Measurements from ENCODE around the gene KIAA0586. TPM values are rescaled to one million over a fixed set of nuclear protein-coding genes. Genes with fewer than 3 reads are reported as not detected.
"Not testable (repeated sequence)": the region's sequence is repeated elsewhere in the genome, so short reads cannot be mapped to it uniquely, and the experiment has no call there.

KIAA0586 gene
- polyA plus RNA-seq, 1 experiment, result 24.6 TPM

DNA sequence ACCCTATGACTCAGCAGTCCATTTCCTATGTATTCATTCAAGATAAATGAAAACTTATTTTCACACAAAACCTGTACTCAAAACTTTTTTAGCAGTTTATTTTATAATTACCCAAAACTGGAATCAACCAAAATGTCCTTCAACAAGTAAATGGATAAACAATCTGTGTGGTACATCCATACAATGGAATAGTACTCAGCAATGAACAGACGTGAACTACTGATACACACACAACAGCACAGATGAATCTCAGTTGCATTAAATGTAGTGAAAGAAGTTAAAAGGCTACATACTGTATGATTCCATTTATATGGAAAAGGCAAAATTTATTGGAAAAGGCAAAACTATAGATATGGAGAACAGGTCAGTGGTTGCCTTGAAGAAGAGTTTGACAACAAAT, 90.1 kb downstream of the KIAA0586 start:
- no peak for DNase-seq (ENCODE audit: low read depth, low spot score)
- ChIA-PET CTCF (interaction anchor here (0.9 to 2.9 kb wide), 2 partner anchors 16 kb away, joined by 3 to 10 read pairs; no protein-coding TSS in a partner anchor), POLR2A (no interaction called here)

DNA sequence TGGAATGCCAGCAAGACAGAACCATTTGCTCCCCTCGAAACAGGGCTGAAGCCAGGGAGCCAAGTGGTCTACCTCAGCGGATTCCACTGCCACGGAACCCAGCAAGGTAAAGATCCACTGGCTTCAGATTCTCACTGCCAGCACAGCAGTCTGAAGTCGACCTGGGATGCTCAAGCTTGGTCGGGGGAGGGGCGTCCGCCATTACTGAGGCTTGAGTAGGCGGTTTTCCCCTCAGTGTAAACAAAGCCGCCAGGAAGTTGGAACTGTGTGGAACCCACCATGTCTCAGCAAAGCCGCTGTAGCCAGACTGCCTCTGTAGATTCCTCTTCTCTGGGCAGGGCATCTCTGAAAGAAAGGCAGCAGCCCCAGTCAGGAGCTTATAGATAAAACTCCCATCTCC, 98.2 kb downstream of the KIAA0586 start:
- H3K9me3 ChIP-seq (ENCODE audit: control insufficient read depth, insufficient read depth, low read length); POLR2A ChIA-PET; H3K27ac ChIP-seq (ENCODE audit: low read depth, low read length); DNase-seq (ENCODE audit: low read depth, low spot score); H3K27me3 ChIP-seq (ENCODE audit: control insufficient read depth, insufficient read depth, low read length); CTCF ChIA-PET; H3K4me3 ChIP-seq (ENCODE audit: low read depth, low read length): not testable (repeated sequence)

More for the DNA sequence above, 90.1 kb downstream of the KIAA0586 start:
- Histone ChIP-seq H3K27me3 (ENCODE audit: control insufficient read depth, insufficient read depth, low read length) (no peaks in the 10 kb centered on the region), H3K9me3 (ENCODE audit: control insufficient read depth, insufficient read depth, low read length) (no peaks in the 10 kb centered on the region), H3K4me3 (ENCODE audit: low read depth, low read length) (no peak overlapping the region), H3K27ac (ENCODE audit: low read depth, low read length) (no peak overlapping the region)
- TF ChIP-seq, protein P1, sequence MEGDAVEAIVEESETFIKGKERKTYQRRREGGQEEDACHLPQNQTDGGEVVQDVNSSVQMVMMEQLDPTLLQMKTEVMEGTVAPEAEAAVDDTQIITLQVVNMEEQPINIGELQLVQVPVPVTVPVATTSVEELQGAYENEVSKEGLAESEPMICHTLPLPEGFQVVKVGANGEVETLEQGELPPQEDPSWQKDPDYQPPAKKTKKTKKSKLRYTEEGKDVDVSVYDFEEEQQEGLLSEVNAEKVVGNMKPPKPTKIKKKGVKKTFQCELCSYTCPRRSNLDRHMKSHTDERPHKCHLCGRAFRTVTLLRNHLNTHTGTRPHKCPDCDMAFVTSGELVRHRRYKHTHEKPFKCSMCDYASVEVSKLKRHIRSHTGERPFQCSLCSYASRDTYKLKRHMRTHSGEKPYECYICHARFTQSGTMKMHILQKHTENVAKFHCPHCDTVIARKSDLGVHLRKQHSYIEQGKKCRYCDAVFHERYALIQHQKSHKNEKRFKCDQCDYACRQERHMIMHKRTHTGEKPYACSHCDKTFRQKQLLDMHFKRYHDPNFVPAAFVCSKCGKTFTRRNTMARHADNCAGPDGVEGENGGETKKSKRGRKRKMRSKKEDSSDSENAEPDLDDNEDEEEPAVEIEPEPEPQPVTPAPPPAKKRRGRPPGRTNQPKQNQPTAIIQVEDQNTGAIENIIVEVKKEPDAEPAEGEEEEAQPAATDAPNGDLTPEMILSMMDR (IDR thresholded peaks at IDR 0.05; ENCODE audit: low read depth, low read length), result no peak

DNA sequence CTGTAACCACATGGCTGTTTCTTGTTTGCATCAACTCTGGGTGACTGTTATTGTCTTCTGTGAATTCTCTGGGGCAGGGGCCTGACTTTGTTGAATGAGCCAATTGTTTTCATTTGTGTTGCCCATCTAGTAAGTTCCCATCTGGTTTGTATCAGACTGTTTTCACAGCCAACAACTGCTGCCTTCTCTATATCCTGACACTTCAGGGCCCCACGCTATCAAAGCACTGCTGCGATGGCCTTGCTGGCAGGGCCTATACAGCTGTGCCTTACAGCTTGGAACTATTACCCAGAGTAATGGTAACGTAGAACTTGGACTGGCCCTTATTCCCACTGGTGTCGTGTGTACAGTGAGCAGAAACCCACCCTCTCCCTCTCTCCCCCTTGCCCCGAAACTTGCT, 105.9 kb downstream of the KIAA0586 start:
- Histone ChIP-seq H3K27ac (ENCODE audit: low read depth, low read length) (no peak overlapping the region), H3K4me3 (ENCODE audit: low read depth, low read length) (no peak overlapping the region), H3K9me3 (ENCODE audit: control insufficient read depth, insufficient read depth, low read length) (no peaks in the 10 kb centered on the region), H3K27me3 (ENCODE audit: control insufficient read depth, insufficient read depth, low read length) (no peaks in the 10 kb centered on the region)
- no peak for DNase-seq (ENCODE audit: low read depth, low spot score)
- ChIA-PET CTCF (interaction anchor here (0.9 to 1.4 kb wide), 2 partner anchors 32 to 595 kb away, joined by 5 to 6 read pairs; no protein-coding TSS in a partner anchor), POLR2A (no interaction called here)
- TF ChIP-seq, protein P1 (IDR thresholded peaks at IDR 0.05; ENCODE audit: low read depth, low read length), result no peak

DNA sequence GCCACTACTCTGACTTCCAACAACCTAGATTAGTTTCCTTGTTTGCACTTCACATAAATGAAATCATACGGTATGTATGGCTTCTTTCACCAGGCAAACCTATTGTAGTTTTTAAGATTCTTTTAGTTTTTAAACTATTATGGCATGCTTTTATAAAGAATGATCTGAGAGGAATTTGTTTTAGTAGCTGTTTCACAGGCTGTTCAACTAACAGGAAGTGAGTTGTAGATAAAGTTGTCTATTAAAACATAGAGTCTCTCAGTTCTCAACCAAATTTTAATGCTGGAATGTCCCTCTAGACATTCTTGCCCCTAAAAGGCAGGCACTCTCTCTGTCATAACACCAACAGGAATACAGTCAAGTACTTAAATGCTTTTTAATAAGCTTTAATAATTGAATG, 107.5 kb downstream of the KIAA0586 start:
- DNase-seq (ENCODE audit: low read depth, low spot score), result no peak
- TF ChIP-seq, protein P1 (IDR thresholded peaks at IDR 0.05; ENCODE audit: low read depth, low read length), result no peak
- no peak overlapping the region for H3K4me3 ChIP-seq (ENCODE audit: low read depth, low read length)
- no peak overlapping the region for H3K27ac ChIP-seq (ENCODE audit: low read depth, low read length)
- H3K27me3 ChIP-seq (ENCODE audit: control insufficient read depth, insufficient read depth, low read length), result no peaks in the 10 kb centered on the region
- POLR2A ChIA-PET, result no interaction called here
- no peaks in the 10 kb centered on the region for H3K9me3 ChIP-seq (ENCODE audit: control insufficient read depth, insufficient read depth, low read length)
- CTCF ChIA-PET, result interaction anchor here (0.5 to 1.2 kb wide), 3 partner anchors 22 to 520 kb away, joined by 3 to 5 read pairs (median 4); no protein-coding TSS in a partner anchor

DNA sequence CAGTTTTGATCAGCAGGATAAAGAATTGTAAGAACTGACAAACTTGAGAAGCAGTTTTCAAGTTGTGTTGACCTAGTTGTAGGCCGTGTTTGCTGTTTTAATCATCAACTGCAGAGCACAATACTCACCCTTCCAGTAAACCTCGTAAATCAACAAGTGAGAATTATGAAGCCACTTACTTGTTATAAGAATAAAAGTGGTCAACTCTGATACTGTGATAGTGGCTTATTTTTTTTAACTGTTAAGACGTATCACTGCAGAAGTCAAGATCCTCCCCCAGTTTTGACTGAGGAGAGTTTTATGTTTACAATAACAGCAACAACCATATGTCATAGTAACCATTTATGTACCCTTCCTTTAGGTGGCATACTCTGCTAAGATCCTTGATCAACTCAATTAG, 109.5 kb downstream of the KIAA0586 start:
- ChIA-PET CTCF (interaction anchor here (0.7 kb wide), 1 partner anchor 97 kb away, joined by 3 read pairs; no protein-coding TSS in a partner anchor), POLR2A (no interaction called here)

More for the DNA sequence above, 109.5 kb downstream of the KIAA0586 start:
- Histone ChIP-seq H3K4me3 (ENCODE audit: low read depth, low read length) (no peak overlapping the region), H3K9me3 (ENCODE audit: control insufficient read depth, insufficient read depth, low read length) (no peaks in the 10 kb centered on the region), H3K27me3 (ENCODE audit: control insufficient read depth, insufficient read depth, low read length) (no peaks in the 10 kb centered on the region), H3K27ac (ENCODE audit: low read depth, low read length) (no peak overlapping the region)
- no peak for DNase-seq (ENCODE audit: low read depth, low spot score)
- TF ChIP-seq, protein P1 (IDR thresholded peaks at IDR 0.05; ENCODE audit: low read depth, low read length), result no peak

All from AG04450 (cell line).